Measurements from ENCODE around the gene CD200.

Gene CD200

GRCh38 chr3:112334691-112335433, 1.9 kb downstream of the CD200 start:
- H3K27me3 ChIP-seq (replicated peaks; ENCODE audit: control insufficient read depth, insufficient read depth, low read length), result no peaks in the 10 kb centered on the region
- H3K4me3 ChIP-seq (replicated peaks; ENCODE audit: low read depth, low read length), result peak overlapping the region; percentile 84
- no peak for TF ChIP-seq CTCF (IDR thresholded peaks at IDR 0.05; ENCODE audit: insufficient read depth, low read length, poor library complexity, severe bottlenecking)
- DNase-seq (ENCODE audit: extremely low read depth, insufficient read length), result no peak
- no peaks in the 10 kb centered on the region for H3K36me3 ChIP-seq (ENCODE audit: control insufficient read depth, insufficient read depth, low read length)

- Histone ChIP-seq H3K27me3 (replicated peaks; ENCODE audit: control insufficient read depth, insufficient read depth, low read length) (no peaks in the 10 kb centered on the region), H3K36me3 (ENCODE audit: control insufficient read depth, insufficient read depth, low read length) (no peaks in the 10 kb centered on the region), H3K4me3 (replicated peaks; ENCODE audit: low read depth, low read length) (no peak overlapping the region)
- no peak for DNase-seq (ENCODE audit: extremely low read depth, insufficient read length)
- TF ChIP-seq CTCF (IDR thresholded peaks at IDR 0.05; ENCODE audit: insufficient read depth, low read length, poor library complexity, severe bottlenecking), result no peak
These were observed 2.5 kb downstream of the CD200 start for GRCh38 chr3:112335434-112335781.

- Histone ChIP-seq H3K36me3 (ENCODE audit: control insufficient read depth, insufficient read depth, low read length) (no peaks in the 10 kb centered on the region; the same call in 1 of the 2 replicates), H3K4me3 (replicated peaks; ENCODE audit: low read depth, low read length) (no peak overlapping the region), H3K27me3 (replicated peaks; ENCODE audit: control insufficient read depth, insufficient read depth, low read length) (no peaks in the 10 kb centered on the region)
- no peak for DNase-seq (ENCODE audit: extremely low read depth, insufficient read length)
- no peak for TF ChIP-seq CTCF (IDR thresholded peaks at IDR 0.05; ENCODE audit: insufficient read depth, low read length, poor library complexity, severe bottlenecking)
These were observed 5.2 kb downstream of the CD200 start for GRCh38 chr3:112338021-112338726.

DNA sequence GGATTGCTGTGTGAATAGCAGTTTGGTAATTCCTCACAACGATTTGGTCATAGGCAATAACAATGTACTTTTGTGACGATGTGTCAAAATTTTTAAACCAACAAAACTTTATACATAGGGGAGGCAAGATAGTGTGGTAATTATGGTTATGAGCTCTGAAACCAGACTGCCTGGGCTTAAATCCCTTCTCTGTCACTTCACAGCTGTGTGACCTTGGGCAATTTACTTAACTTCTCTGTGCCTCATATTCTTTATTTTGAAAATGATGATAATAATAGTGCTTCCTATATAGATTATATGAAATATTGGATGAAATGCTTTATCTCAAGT, 5.7 kb downstream of the CD200 start:
- no peak overlapping the region for H3K4me3 ChIP-seq (replicated peaks; ENCODE audit: low read depth, low read length)
- H3K36me3 ChIP-seq (ENCODE audit: control insufficient read depth, insufficient read depth, low read length), result no peaks in the 10 kb centered on the region; the same call in 1 of the 2 replicates
- no peak for TF ChIP-seq CTCF (IDR thresholded peaks at IDR 0.05; ENCODE audit: insufficient read depth, low read length, poor library complexity, severe bottlenecking)
- no peak for DNase-seq (ENCODE audit: extremely low read depth, insufficient read length)
- H3K27me3 ChIP-seq (replicated peaks; ENCODE audit: control insufficient read depth, insufficient read depth, low read length), result no peaks in the 10 kb centered on the region

DNA sequence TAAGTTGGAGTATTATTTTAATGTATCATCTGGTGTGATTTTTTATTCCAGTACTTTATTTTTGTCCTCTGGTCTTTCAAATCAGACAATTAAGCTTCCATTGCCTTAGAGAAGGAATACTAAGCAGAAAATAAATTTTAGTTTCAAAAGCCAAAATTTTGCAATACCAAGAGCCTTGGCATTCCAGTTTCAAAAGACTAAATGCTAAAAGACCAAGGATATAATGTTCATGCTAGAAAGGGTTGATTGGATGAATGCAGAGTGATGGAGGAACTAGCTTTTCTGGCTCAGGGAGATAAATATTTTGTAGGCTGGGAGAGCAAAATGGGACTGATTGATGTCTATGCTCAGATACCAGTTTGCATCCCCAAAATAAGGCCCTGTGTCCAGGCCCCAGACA, 6.2 kb downstream of the CD200 start:
- no peak for DNase-seq (ENCODE audit: extremely low read depth, insufficient read length)
- TF ChIP-seq CTCF (IDR thresholded peaks at IDR 0.05; ENCODE audit: insufficient read depth, low read length, poor library complexity, severe bottlenecking), result no peak
- no peak overlapping the region for H3K4me3 ChIP-seq (replicated peaks; ENCODE audit: low read depth, low read length)
- H3K36me3 ChIP-seq (ENCODE audit: control insufficient read depth, insufficient read depth, low read length), result no peaks in the 10 kb centered on the region; the same call in 1 of the 2 replicates
- no peaks in the 10 kb centered on the region for H3K27me3 ChIP-seq (replicated peaks; ENCODE audit: control insufficient read depth, insufficient read depth, low read length)

Data from GM06990 (cell line).